ENCODE results near the gene TMEM174.
"Not testable (repeated sequence)": the region's sequence is repeated elsewhere in the genome, so short reads cannot be mapped to it uniquely, and the experiment has no call there.

TMEM174 gene

GRCh38 chr5:73199671-73200070 lies 26.7 kb downstream of the TMEM174 start:
- no peak for DNase-seq (ENCODE audit: low read depth)
- no peak overlapping the region for H3K4me3 ChIP-seq (ENCODE audit: low read length)
- no peak for TF ChIP-seq CTCF (IDR thresholded peaks at IDR 0.05; ENCODE audit: insufficient read depth, low read depth, low read length, missing control alignments)

- peak; percentile 72 for DNase-seq (ENCODE audit: low read depth)
- TF ChIP-seq CTCF (IDR thresholded peaks at IDR 0.05; ENCODE audit: insufficient read depth, low read depth, low read length, missing control alignments) = peak; percentile 79
- H3K4me3 ChIP-seq (ENCODE audit: low read length) = no peak overlapping the region
These were observed 28.8 kb downstream of the TMEM174 start for GRCh38 chr5:73201547-73202513.

- TF ChIP-seq CTCF (IDR thresholded peaks at IDR 0.05; ENCODE audit: insufficient read depth, low read depth, low read length, missing control alignments) = no peak
- no peak overlapping the region for H3K4me3 ChIP-seq (ENCODE audit: low read length)
- DNase-seq (ENCODE audit: low read depth) = no peak
These were observed 31.3 kb downstream of the TMEM174 start for GRCh38 chr5:73204332-73204731.

GRCh38 chr5:73204733-73205132 lies 31.7 kb downstream of the TMEM174 start:
- H3K4me3 ChIP-seq (ENCODE audit: low read length) = no peak overlapping the region
- DNase-seq (ENCODE audit: low read depth) = no peak

GRCh38 chr5:73205305-73205704 lies 32.3 kb downstream of the TMEM174 start:
- TF ChIP-seq CTCF (IDR thresholded peaks at IDR 0.05; ENCODE audit: insufficient read depth, low read depth, low read length, missing control alignments) = no peak
- no peak for DNase-seq (ENCODE audit: low read depth)
- no peak overlapping the region for H3K4me3 ChIP-seq (ENCODE audit: low read length)

More at GRCh38 chr5:73204733-73205132, 31.7 kb downstream of the TMEM174 start:
- no peak for TF ChIP-seq CTCF (IDR thresholded peaks at IDR 0.05; ENCODE audit: insufficient read depth, low read depth, low read length, missing control alignments)

GRCh38 chr5:73207239-73207638 lies 34.2 kb downstream of the TMEM174 start:
- not testable (repeated sequence) for H3K4me3 ChIP-seq (ENCODE audit: low read length); DNase-seq (ENCODE audit: low read depth)

- H3K4me3 ChIP-seq (ENCODE audit: low read length); DNase-seq (ENCODE audit: low read depth): not testable (repeated sequence)
These were observed 36.1 kb downstream of the TMEM174 start for GRCh38 chr5:73209075-73209474.

- not testable (repeated sequence) for DNase-seq (ENCODE audit: low read depth); H3K4me3 ChIP-seq (ENCODE audit: low read length)
These were observed 39.7 kb downstream of the TMEM174 start for GRCh38 chr5:73212693-73213092.
